ENCODE measurements around the gene DNAJA3.

DNA sequence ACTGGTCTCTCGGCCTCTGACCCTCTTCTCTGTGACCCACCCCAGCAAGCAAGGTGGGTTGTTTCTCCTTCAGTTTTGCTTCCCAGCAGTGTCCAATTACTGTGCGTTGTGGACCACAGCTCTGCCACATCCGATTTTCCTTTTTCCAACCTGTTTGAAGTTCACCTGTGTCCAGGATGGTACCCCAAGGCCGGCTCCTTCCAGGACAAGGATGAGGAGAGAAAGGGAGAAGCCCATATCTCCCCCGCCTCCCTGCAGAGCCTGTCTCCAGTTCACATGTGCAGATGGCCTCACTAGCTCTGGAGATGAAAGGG lies 35.2 kb downstream of the DNAJA3 start:
- TF ChIP-seq, protein P1, sequence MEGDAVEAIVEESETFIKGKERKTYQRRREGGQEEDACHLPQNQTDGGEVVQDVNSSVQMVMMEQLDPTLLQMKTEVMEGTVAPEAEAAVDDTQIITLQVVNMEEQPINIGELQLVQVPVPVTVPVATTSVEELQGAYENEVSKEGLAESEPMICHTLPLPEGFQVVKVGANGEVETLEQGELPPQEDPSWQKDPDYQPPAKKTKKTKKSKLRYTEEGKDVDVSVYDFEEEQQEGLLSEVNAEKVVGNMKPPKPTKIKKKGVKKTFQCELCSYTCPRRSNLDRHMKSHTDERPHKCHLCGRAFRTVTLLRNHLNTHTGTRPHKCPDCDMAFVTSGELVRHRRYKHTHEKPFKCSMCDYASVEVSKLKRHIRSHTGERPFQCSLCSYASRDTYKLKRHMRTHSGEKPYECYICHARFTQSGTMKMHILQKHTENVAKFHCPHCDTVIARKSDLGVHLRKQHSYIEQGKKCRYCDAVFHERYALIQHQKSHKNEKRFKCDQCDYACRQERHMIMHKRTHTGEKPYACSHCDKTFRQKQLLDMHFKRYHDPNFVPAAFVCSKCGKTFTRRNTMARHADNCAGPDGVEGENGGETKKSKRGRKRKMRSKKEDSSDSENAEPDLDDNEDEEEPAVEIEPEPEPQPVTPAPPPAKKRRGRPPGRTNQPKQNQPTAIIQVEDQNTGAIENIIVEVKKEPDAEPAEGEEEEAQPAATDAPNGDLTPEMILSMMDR (conservative IDR thresholded peaks at IDR 0.05; ENCODE audit: low read depth, low read length) = no peak
- no peak for TF ChIP-seq EZH2 (IDR thresholded peaks at IDR 0.05; ENCODE audit: borderline replicate concordance, low read depth, low read length, poor library complexity, severe bottlenecking)
